A673 (cell line): ENCODE data around the gene TAAR1. TPM values are rescaled to one million over a fixed set of nuclear protein-coding genes. Genes with fewer than 3 reads are reported as not detected.
"Not testable (repeated sequence)": the region's sequence is repeated elsewhere in the genome, so short reads cannot be mapped to it uniquely, and the experiment has no call there.

Source experiments
- Bru-seq: library from RNA; stranded (reverse); fragments of 400-500 nt; gene quantifications from one replicate; lab custom pipeline; 2021; lab: Mats Ljungman, UMichigan
- BruChase-seq, 2 experiments: library from RNA; stranded (reverse); fragments of 400-500 nt; gene quantifications; one replicate each; lab custom pipeline; 2021; lab: Mats Ljungman, UMichigan
- BruUV-seq: library from RNA; stranded (reverse); fragments of 400-500 nt; replicated peaks from 2 replicates; lab custom pipeline; 2021; lab: Mats Ljungman, UMichigan
- CTCF ChIA-PET: fragments of 300-600 bp; sonication (Branson Sonifier 250); formaldehyde crosslinking; loops from one replicate; lab custom pipeline; 2022; ENCODE audit warnings: antibody characterized with exemption; lab: Charles Lee
- POLR2A ChIA-PET: fragments of 300-600 bp; sonication (Branson Sonifier 250); formaldehyde crosslinking; loops from one replicate; lab custom pipeline; 2022; ENCODE audit warnings: antibody characterized with exemption; ENCODE audit not compliant: low non-redundant PET; lab: Charles Lee
- DNase-seq: peaks from one replicate; pipeline ENCODE4 v3.0.0-alpha.2; 2015; ENCODE audit warnings: low spot score
- H3K27ac ChIP-seq: fragments of 200-600 bp; sonication (generic); 2 replicates; pipeline ENCODE4 v1.5.1; 2016; ENCODE audit warnings: mixed run types, low read depth, mild to moderate bottlenecking, mixed read lengths, antibody characterized with exemption, low read length; ENCODE audit not compliant: poor library complexity, severe bottlenecking
- H3K27me3 ChIP-seq: fragments of 200-600 bp; sonication (generic); replicated peaks from 2 replicates; pipeline ENCODE4 v1.6.1; 2017; ENCODE audit warnings: mixed run types, low read depth, mild to moderate bottlenecking, mixed read lengths, antibody characterized with exemption, low read length; ENCODE audit not compliant: insufficient read depth, poor library complexity
- H3K36me3 ChIP-seq: fragments of 200-600 bp; sonication (generic); 2 replicates; pipeline ENCODE4 v1.6.1; 2016; ENCODE audit warnings: mixed run types, mild to moderate bottlenecking, mixed read lengths, antibody characterized with exemption, low read length; ENCODE audit not compliant: insufficient read depth, poor library complexity, severe bottlenecking
- H3K4me1 ChIP-seq: fragments of 200-600 bp; sonication (generic); 2 replicates; pipeline ENCODE4 v1.6.1; 2017; ENCODE audit warnings: mixed run types, mild to moderate bottlenecking, mixed read lengths, antibody characterized with exemption, low read length; ENCODE audit not compliant: insufficient read depth, poor library complexity, severe bottlenecking
- H3K4me3 ChIP-seq: fragments of 200-600 bp; sonication (generic); 2 replicates; pipeline ENCODE4 v1.5.1; 2016; ENCODE audit warnings: low read depth, mixed run types, mild to moderate bottlenecking, mixed read lengths, low read length; ENCODE audit not compliant: poor library complexity, severe bottlenecking
- H3K9me3 ChIP-seq: fragments of 200-600 bp; sonication (generic); 2 replicates; pipeline ENCODE4 v1.6.1; 2016; ENCODE audit warnings: mixed run types, low read depth, mild to moderate bottlenecking, mixed read lengths, antibody characterized with exemption, low read length; ENCODE audit not compliant: poor library complexity, severe bottlenecking
- CTCF ChIP-seq: fragments of 300-800, 200-600 bp; sonication (generic); conservative IDR thresholded peaks from 2 replicates; pipeline ENCODE4 v1.5.1; 2017; ENCODE audit warnings: low read depth, mild to moderate bottlenecking, antibody characterized with exemption, low read length, moderate library complexity, mixed read lengths
- EZH2 ChIP-seq: fragments of 200-600 bp; sonication (generic); IDR thresholded peaks from 2 replicates; pipeline ENCODE4 v1.6.1; 2017; ENCODE audit warnings: borderline replicate concordance, low read depth, mild to moderate bottlenecking, mixed read lengths, antibody characterized with exemption, low read length; ENCODE audit not compliant: poor library complexity, severe bottlenecking
- intact Hi-C: fragments of 100-400 bp; cut with micrococcal nuclease; formaldehyde crosslinking; loops from one replicate; pipeline ENCODE4 v1.10.0; 2022; ENCODE audit not compliant: unreplicated experiment
- long read RNA-seq: library from polyadenylated mRNA; stranded (forward); transcript quantifications from one replicate; pipeline ENCODE4 v2.0.0, GENCODE V29; 2022
- total RNA-seq: library from RNA; stranded (reverse); gene quantifications from 2 replicates; pipeline ENCODE4 v1.2.3, GENCODE V29; 2021

TAAR1 gene
- total RNA-seq = not detected in 2 replicates
- not detected for Bru-seq, nascent RNA
- not detected for BruChase-seq, experiment 1, labeled RNA remaining after a 2-hour chase
- not detected for BruChase-seq, experiment 2, labeled RNA remaining after a 6-hour chase
- long read RNA-seq = 0 reads

DNA sequence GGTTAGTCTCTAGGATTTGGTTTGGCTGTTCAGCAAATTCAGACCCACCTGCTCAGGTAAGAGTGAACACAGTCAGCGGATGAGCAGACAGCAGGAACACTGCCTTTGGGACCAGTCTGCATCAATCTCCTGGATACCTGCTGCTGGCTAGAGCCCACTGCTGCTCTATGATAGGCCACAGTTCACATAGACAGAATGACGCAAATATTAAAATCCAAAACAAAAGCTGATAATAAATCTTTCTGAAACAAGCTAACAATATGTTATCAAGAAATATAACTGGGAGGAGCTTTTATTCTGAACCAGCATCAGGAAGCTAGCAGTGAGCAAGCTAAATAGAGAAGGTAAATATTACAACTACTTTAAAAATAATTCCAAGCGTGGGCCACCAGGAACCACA is at the start of gene TAAR1:
TAAR1 (minus strand) TSS at position 101 of the 400 bp plus-strand sequence. CDS start 13,179 bp downstream, outside the sequence.
- Histone ChIP-seq H3K4me3 (no peak within 1 kb of the TSS), H3K27ac (no peak within 1 kb of the TSS), H3K36me3 (no peaks in the 10 kb centered on the region), H3K27me3 (peaks cover 18% of the 10 kb centered on the region), H3K9me3 (no peaks in the 10 kb centered on the region), H3K4me1 (no peaks in the 10 kb centered on the region)
- ChIA-PET CTCF (no interaction called here), POLR2A (no interaction called here)
- TF ChIP-seq CTCF (no peak), EZH2 (no peak)
- DNase-seq = no peak
- intact Hi-C loops = no loop called here
- BruUV-seq = no TSS peak

GRCh38 chr6:132708771-132709170 is 49.8 kb upstream of the TAAR1 start:
- Histone ChIP-seq H3K4me1 (no peaks in the 10 kb centered on the region), H3K27ac (no peak overlapping the region), H3K4me3 (no peak overlapping the region), H3K27me3 (peaks cover 24% of the 10 kb centered on the region), H3K36me3 (no peaks in the 10 kb centered on the region), H3K9me3 (no peaks in the 10 kb centered on the region)
- BruUV-seq = no TSS peak
- POLR2A ChIA-PET = no interaction called here
- TF ChIP-seq EZH2 = no peak
- CTCF ChIA-PET = no interaction called here
- DNase-seq = no peak
- intact Hi-C loops = no loop called here

GRCh38 chr6:132708002-132708401 is 49.0 kb upstream of the TAAR1 start:
- no peaks in the 10 kb centered on the region for H3K4me1 ChIP-seq
- TF ChIP-seq CTCF (no peak), EZH2 (no peak)
- no peak overlapping the region for H3K4me3 ChIP-seq
- no peak for DNase-seq
- no peaks in the 10 kb centered on the region for H3K9me3 ChIP-seq
- H3K27me3 ChIP-seq = peaks cover 20% of the 10 kb centered on the region
- POLR2A ChIA-PET = no interaction called here
- CTCF ChIA-PET = no interaction called here
- H3K36me3 ChIP-seq = no peaks in the 10 kb centered on the region
- intact Hi-C loops = no loop called here
- no TSS peak for BruUV-seq
- no peak overlapping the region for H3K27ac ChIP-seq

DNA sequence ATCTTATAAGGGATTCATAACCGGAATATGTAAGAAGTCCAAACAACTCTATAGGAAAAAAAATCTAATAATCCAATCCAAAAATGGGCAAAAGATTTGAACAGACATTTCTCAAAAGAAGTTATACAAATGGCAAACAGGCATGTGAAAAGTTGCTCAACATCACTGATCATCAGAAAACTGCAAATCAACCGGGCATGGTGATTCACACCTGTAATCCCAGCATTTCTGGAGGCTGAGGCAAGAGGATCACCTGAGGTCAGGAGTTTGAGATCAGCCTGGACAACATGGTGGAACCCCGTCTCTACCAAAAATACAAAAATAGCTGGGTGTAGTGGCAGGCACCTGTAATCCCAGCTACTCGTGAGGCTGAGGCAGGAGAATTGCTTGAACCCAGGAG is 47.8 kb upstream of the TAAR1 start:
- DNase-seq, H3K4me1 ChIP-seq, H3K27ac ChIP-seq, POLR2A ChIA-PET, CTCF ChIA-PET, H3K9me3 ChIP-seq, intact Hi-C loops, H3K36me3 ChIP-seq, BruUV-seq, H3K4me3 ChIP-seq: not testable (repeated sequence)
- peaks cover 26% of the 10 kb centered on the region for H3K27me3 ChIP-seq
